Heart right ventricle (tissue), 16 donors: ENCODE data around the gene TMEM134. TPM values are rescaled to one million over a fixed set of nuclear protein-coding genes. Genes with fewer than 3 reads are reported as not detected.

Experiments used
- ATAC-seq, 8 donors: fragments of 200-7000 bp; cut with Tn5 transposase; one replicate each; pipeline ENCODE4 v1.9.1; 2020; ENCODE audit warnings: mild to moderate bottlenecking in 8 of 8, moderate library complexity in 8 of 8, moderate number of reproducible peaks in 1 of 8
- DNase-seq, 2 donors: peaks; one replicate each; pipeline ENCODE4 v3.0.0-alpha.2; 2020
- H3K27ac ChIP-seq, 10 donors: fragments of 200-600 bp; sonication (generic) in 2 of 10; one replicate each; pipeline versions ENCODE4 v1.5.0 to v1.8.0; 2020 to 2022; ENCODE audit warnings: mild to moderate bottlenecking in 3 of 10
- H3K27me3 ChIP-seq, 7 donors: fragments of 200-600 bp; one replicate each; pipeline ENCODE4 v1.8.0; 2021 to 2022; ENCODE audit warnings: mild to moderate bottlenecking in 2 of 7
- H3K36me3 ChIP-seq, 9 donors: fragments of 200-600 bp; sonication (generic) in 1 of 9; one replicate each; pipeline versions ENCODE4 v1.5.0 to v1.8.0; 2020 to 2022; ENCODE audit warnings: mild to moderate bottlenecking in 2 of 9
- H3K4me1 ChIP-seq, 9 donors: fragments of 200-600 bp; sonication (generic) in 1 of 9; one replicate each; pipeline versions ENCODE4 v1.5.0 to v1.8.0; 2020 to 2022; ENCODE audit warnings: mild to moderate bottlenecking in 4 of 9
- H3K4me3 ChIP-seq, 10 donors: fragments of 200-600 bp; sonication (generic) in 2 of 10; one replicate each; pipeline versions ENCODE4 v1.5.0 to v1.8.0; 2020 to 2022; ENCODE audit warnings: mild to moderate bottlenecking in 7 of 10, moderate library complexity in 2 of 10
- H3K9me3 ChIP-seq, 11 donors: fragments of 200-600 bp in 10 of 11; sonication (generic) in 2 of 11; one replicate each; pipeline versions ENCODE4 v1.5.0 to v1.8.0; 2013 to 2022; ENCODE audit warnings: mild to moderate bottlenecking in 2 of 11, control low read depth in 1 of 11, moderate library complexity in 1 of 11
- WGBS, 2 donors: extraction: QIAGEN DNeasy Blood & Tissue Kit; methylation state at CpG; one replicate each; pipeline ENCODE4 v1.1.7; 2013; ENCODE audit warnings: inconsistent platforms in 1 of 2; 5-methylcytosine and 5-hydroxymethylcytosine counted together
- intact Hi-C, 10 donors: fragments of 100-400 bp; cut with DNase I; formaldehyde crosslinking; loops; one replicate each; pipeline versions ENCODE4 v1.11.1 to v1.14.2; 2022
- polyA plus RNA-seq, 2 donors: library from polyadenylated mRNA; stranded (reverse); fragments of 200-250 nt; gene quantifications; one replicate each; pipeline ENCODE4 v1.2.3, GENCODE V29; 2013
- total RNA-seq, 10 donors: library from RNA; stranded (reverse); fragmentation: NEBNext Ultra II Directional in 3 of 10; extraction: Animal tissue kit (Norgen Biotek cat#: 25700) in 3 of 10; gene quantifications; one replicate each; pipeline versions ENCODE4 v1.2.1 to v1.2.4, GENCODE V29; 2021 to 2023
- TF ChIP-seq, protein P1 (sequence below), 9 donors: fragments of 200-600 bp; sonication (generic) in 2 of 9; IDR thresholded peaks; one replicate each; pipeline versions ENCODE4 v1.5.0 to v1.8.0; 2021 to 2022; ENCODE audit warnings: antibody characterized with exemption in 9 of 9, mild to moderate bottlenecking in 5 of 9, moderate library complexity in 1 of 9
- donor health status: Arrhythmogenic right ventricular cardiomyopathy.
- donor health status: ischemic (EF 13 %, LVEDD 7.1; RV severe dilation, severe dysfunction).
- donor health status: healthy with polysubstance abuse.
- donor health status: DM: no; HTN: yes; CAD: no.
- donor health status: DM: no; HTN: no; CAD: no.
- donor health status: ischemic (EF 25% LVEDD 6.9; RV normal size, moderate dysfunction).
- donor health status: ischemic (EF 25% LVEDD 5.7; RV mildly dilated, moderate dysfunction).
- donor health status: healthy.
- donor health status: DM: yes; HTN: yes; CAD: no.
- donor health status: Ischemic cardiomyopathy.
- donor health status: ischemic (EF 35%, LVEDD 5.7; RV mildly dilated, moderate dysfunction).
- donor health status: nonischemic (EF 11% LVEDD 7.7; RV severe dilation, severe dysfunction).
- donor health status: DM: yes; HTN: yes; CAD: no.
- donor health status: PGD.
- donor health status: ischemic (EF 29% LVEDD 5.4; RV normal size, mild dysfunction).
- donor health status: nonischemic (EF 23%, LVEDD 6.1; RV moderate dilation, normal function).

Gene TMEM134
- total and polyA plus RNA-seq, 12 donors, result 69.8 to 104 (median 81.2) TPM

DNA sequence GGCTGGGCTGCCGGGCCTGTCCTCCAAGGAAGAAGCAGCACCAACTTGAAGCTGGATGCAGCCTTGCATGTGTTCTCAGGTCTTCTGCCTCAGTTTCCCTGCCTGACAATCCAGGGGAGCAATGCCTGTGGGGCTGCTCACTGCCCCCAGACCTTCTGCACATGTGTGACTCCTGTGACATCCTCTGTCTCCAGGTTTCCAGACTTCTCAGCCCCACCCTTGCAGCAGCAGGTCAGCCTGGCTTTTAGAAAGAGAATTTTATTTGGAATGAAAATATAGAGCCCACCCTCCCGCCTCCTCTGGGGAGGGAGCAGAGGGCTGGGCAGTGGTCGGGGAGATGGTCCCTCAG, 31.3 kb downstream of the TMEM134 start:
- ATAC-seq (no peak), DNase-seq (no peak)
- Histone ChIP-seq H3K36me3 (peaks cover 0 to 89% (median 30%) of the 10 kb centered on the region in 9 donors), H3K4me3 (peak overlapping the region in 2 of 10 donors; percentile 8 to 59), H3K9me3 (no peaks in the 10 kb centered on the region), H3K27ac (peak overlapping the region in 2 of 10 donors; percentile 56 to 93), H3K4me1 (peaks cover 14 to 58% (median 37%) of the 10 kb centered on the region in 9 donors), H3K27me3 (no peaks in the 10 kb centered on the region)
- intact Hi-C loops, result no loop called here
- WGBS, 2 donors, result 74 to 76% methylated on average over 3 of the region's 3 CpGs
- TF ChIP-seq, protein P1, sequence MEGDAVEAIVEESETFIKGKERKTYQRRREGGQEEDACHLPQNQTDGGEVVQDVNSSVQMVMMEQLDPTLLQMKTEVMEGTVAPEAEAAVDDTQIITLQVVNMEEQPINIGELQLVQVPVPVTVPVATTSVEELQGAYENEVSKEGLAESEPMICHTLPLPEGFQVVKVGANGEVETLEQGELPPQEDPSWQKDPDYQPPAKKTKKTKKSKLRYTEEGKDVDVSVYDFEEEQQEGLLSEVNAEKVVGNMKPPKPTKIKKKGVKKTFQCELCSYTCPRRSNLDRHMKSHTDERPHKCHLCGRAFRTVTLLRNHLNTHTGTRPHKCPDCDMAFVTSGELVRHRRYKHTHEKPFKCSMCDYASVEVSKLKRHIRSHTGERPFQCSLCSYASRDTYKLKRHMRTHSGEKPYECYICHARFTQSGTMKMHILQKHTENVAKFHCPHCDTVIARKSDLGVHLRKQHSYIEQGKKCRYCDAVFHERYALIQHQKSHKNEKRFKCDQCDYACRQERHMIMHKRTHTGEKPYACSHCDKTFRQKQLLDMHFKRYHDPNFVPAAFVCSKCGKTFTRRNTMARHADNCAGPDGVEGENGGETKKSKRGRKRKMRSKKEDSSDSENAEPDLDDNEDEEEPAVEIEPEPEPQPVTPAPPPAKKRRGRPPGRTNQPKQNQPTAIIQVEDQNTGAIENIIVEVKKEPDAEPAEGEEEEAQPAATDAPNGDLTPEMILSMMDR (IDR thresholded peaks at IDR 0.05), result no peak

GRCh38 chr11:67437082-67437808, 31.8 kb downstream of the TMEM134 start, which contains the start of gene PTPRCAP:
PTPRCAP (minus strand) TSS chr11:67437682; CDS start chr11:67437619, 63 bp downstream.
- Histone ChIP-seq H3K9me3 (no peaks in the 10 kb centered on the region), H3K4me1 (peaks cover 11 to 52% (median 32%) of the 10 kb centered on the region in 9 donors), H3K4me3 (peak within 1 kb of the TSS in 3 of 10 donors; percentile 3 to 59 (median 8)), H3K27me3 (no peaks in the 10 kb centered on the region), H3K27ac (peak within 1 kb of the TSS in 4 of 10 donors; percentile 41 to 93 (median 52)), H3K36me3 (peaks cover 0 to 92% (median 32%) of the 10 kb centered on the region in 9 donors)
- WGBS, 2 donors, result 55 to 70% methylated on average over 26 of the region's 26 CpGs
- intact Hi-C loops, result no loop called here
- ATAC-seq, result peak in 3 of 8 donors; percentile 10 to 23 (median 11)
- DNase-seq, result no peak
- TF ChIP-seq, protein P1 (IDR thresholded peaks at IDR 0.05), result no peak

DNA sequence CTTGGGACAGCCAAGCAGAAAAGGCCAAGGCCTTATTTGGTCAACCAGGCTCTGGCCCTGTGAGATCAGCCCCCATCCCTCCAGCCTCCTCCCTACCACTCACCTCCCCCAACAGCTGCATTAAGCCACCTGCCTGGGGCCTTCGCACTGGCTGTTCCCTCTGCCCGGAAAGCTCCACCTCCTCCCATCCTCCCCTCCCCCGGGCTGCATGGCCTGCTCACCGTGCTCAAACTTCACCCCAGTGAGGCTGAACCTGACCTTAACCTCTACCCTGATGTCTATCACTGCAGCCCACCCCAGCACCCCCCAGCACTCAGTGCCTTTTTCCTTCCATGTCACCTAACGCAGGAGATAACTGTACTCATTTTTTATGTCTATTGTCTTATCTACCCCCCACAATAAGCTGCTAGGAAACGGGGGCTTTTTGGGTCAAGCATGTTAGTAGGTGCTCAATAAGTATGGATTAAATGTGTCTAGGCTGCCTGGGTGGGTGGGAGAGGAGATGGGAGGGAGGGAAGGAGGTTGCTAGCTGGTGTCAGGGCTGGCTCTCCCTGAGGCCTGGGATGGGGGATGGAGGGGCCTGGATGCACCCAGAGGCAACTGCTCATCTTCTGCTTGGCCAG, 32.5 kb downstream of the TMEM134 start:
- ATAC-seq, result no peak
- DNase-seq, result no peak
- WGBS, 2 donors, result 56 to 57% methylated on average over 6 of the region's 6 CpGs
- intact Hi-C loops, result no loop called here
- Histone ChIP-seq H3K27ac (peak overlapping the region in 4 of 10 donors; percentile 47 to 93 (median 54)), H3K27me3 (no peaks in the 10 kb centered on the region), H3K4me3 (peak overlapping the region in 2 of 10 donors; percentile 3 to 59), H3K36me3 (peaks cover 0 to 92% (median 30%) of the 10 kb centered on the region in 9 donors), H3K9me3 (no peaks in the 10 kb centered on the region), H3K4me1 (peaks cover 4 to 47% (median 28%) of the 10 kb centered on the region in 9 donors)
- TF ChIP-seq, protein P1 (IDR thresholded peaks at IDR 0.05), result no peak

- no peak for DNase-seq
- TF ChIP-seq, protein P1 (IDR thresholded peaks at IDR 0.05), result no peak
- Histone ChIP-seq H3K27ac (peak overlapping the region in 6 of 10 donors; percentile 4 to 93 (median 51)), H3K4me1 (peaks cover 1 to 44% (median 24%) of the 10 kb centered on the region in 9 donors), H3K27me3 (no peaks in the 10 kb centered on the region), H3K4me3 (peak overlapping the region in 2 of 10 donors; percentile 3 to 59), H3K36me3 (peaks cover 0 to 92% (median 28%) of the 10 kb centered on the region in 9 donors), H3K9me3 (no peaks in the 10 kb centered on the region)
- ATAC-seq, result no peak
- intact Hi-C loops, result no loop called here
- WGBS, 2 donors, result 85 to 91% methylated on average over 38 of the region's 38 CpGs
Measured at GRCh38 chr11:67435727-67436458, 33.2 kb downstream of the TMEM134 start.
